Measurements from ENCODE around the gene PARP2.
"Not testable (repeated sequence)": the region's sequence is repeated elsewhere in the genome, so short reads cannot be mapped to it uniquely, and the experiment has no call there.

Gene PARP2

DNA sequence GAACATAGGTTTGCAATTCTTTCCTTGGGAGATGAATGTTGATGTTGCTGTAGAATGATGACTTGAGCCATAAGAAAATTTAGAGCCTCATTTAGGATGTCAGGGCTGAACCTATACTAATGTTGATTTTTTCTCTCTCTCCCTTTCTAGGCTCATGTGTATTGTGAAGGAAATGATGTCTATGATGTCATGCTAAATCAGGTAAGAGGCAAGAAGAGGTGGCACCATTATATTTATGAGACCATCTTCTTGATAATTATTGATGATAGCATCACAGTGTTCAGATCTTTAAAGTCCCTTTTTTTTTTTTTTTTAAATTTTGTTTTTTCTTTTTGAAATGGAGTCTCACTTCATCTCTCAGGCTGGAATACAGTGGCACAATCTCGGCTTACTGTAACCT is 3.3 kb downstream of the PARP2 start:
- no peak for DNase-seq (ENCODE audit: low read depth)

DNA sequence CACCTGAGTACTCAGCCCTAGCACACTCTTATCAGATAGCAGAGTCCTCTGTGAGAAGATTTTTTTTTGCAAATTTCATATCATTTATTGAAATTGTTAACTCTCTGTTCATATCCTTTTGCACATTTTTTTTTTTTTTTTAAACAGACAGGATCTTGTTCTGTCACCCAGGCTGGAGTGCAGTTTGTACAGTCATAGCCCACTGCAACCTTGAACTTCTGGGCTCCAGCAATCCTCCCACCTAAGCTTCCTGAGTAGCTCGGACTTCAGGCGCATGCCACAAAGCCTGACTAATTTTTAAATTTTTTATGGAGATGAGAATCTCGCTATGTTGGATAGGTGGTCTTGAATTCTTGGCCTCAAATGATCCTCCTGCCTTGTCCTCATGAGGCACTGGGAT is 4.3 kb downstream of the PARP2 start:
- no peak for DNase-seq (ENCODE audit: low read depth)

DNA sequence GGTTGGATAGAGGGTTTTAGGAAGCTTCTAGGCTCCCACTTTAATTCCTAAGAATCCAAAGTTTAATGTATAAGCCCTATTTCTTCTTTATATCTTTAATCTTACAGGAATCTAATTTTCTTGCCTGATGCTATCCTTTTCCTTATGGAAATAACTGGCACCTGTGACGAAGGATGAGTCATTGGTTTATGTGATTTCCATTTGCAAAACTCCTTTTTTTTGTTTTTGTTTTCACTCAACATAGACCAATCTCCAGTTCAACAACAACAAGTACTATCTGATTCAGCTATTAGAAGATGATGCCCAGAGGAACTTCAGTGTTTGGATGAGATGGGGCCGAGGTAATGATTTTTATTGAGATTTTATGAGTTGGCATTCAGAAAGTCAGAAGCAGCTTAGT is 6.8 kb downstream of the PARP2 start:
- DNase-seq (ENCODE audit: low read depth) = no peak

DNA sequence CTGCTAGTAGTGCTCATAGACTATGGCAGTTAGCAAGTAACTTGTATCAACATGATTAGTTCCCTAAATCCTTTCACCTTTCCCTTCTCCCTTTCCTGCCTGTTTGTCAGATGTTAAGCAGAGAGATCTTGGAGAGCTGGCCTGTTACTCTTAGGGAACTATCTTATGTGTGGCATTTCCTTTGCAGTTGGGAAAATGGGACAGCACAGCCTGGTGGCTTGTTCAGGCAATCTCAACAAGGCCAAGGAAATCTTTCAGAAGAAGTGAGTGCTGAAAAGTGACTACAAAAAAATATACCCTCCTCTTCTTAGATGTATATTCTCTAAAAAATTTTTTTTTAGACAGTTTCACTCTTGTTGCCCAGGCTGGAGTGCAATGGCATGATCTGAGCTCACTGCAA is 7.4 kb downstream of the PARP2 start:
- peak; percentile 43 for DNase-seq (ENCODE audit: low read depth)

DNA sequence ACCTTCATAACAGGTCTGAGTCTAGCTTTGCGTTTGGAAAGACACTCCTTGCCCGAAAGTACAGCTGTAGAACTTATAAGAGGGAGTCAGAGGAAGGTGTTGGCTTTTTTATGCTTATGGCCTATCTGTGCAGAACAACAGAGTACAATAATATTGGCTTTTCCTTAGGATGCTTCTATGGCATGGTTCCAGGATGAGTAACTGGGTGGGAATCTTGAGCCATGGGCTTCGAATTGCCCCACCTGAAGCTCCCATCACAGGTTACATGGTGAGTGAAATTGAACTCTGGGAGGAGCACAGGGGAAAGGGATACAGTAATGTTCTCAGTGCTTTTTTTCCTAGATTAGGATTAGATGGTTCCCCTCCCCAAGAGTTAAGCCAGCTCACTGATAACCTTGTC is 13.0 kb downstream of the PARP2 start:
- DNase-seq (ENCODE audit: low read depth) = peak; percentile 10

DNA sequence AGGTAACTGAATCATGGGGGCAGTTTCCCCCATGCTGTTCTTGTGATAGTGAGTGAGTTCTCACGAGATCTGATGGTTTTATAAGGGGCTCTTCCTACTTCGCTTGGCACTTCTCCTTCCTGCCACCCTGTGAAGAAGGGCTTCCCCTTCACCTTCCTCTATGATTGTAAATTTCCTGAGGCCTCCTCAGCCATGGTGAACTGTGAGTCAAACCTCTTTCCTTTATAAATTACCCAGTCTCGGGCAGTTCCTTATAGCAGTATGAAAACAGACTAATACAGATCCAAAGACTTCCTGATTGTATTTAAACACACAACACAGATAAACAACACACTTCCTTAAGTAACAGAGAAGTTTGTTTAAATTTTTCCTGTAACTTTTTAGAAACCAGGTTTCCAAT is 15.0 kb downstream of the PARP2 start:
- not testable (repeated sequence) for DNase-seq (ENCODE audit: low read depth)

DNA sequence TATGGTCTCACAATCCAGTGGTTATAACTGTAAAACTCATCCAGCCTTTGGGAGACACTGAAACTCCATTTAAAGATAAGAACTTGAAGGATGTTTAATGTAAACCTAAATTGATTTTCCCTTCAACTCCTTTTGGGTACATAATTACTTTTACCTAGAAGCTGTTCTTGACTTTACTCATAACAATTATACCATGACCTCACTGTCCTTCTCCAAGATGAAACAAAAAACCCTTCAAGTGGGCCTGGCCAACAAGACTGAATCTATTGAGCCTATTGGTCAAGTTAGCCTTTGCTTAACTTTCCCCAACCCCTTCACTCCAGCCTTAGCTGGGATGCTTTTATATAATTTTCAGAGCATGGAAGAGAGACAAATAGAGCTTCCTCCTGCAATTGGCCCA is 22.5 kb downstream of the PARP2 start:
- no peak for DNase-seq (ENCODE audit: low read depth)

DNA sequence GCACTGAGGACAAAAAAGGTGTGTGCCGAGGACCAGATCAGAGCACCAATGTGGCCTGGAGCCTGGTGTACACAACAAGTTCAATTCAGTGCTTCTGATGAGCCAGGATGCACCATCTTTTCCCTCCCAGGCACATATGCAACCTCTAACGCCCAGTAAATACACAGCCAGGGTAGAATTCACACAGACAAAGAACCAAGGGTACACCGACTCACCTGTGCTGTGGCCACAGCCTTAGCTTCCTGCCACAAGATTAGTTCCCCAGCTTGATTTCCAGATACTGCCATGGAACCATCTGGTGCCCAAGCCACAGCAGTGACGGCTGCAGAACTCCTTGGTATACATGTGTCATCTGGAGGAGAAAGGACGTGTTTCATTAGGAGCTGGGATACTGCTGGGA is 29.4 kb downstream of the PARP2 start:
- DNase-seq (ENCODE audit: low read depth) = no peak

DNA sequence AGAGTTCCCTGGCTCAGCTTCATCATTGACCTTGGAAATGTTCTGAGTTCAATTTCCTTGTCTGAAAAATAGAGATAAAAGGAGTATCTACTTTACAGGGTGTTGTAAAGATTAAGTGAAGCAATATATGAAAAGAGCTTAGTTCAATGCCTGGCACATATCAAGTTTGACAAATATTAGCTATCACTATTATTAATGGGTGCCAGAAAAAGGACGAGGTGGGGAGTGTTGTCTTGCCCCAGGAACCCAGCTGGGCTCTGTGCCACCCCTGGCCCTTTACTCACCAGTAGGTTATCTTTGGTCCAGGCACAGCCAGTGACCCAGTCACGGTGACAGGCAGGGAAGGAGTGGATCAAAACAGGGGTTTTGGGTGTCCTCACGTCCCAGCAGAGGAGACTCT is 32.0 kb downstream of the PARP2 start:
- no peak for DNase-seq (ENCODE audit: low read depth)

DNA sequence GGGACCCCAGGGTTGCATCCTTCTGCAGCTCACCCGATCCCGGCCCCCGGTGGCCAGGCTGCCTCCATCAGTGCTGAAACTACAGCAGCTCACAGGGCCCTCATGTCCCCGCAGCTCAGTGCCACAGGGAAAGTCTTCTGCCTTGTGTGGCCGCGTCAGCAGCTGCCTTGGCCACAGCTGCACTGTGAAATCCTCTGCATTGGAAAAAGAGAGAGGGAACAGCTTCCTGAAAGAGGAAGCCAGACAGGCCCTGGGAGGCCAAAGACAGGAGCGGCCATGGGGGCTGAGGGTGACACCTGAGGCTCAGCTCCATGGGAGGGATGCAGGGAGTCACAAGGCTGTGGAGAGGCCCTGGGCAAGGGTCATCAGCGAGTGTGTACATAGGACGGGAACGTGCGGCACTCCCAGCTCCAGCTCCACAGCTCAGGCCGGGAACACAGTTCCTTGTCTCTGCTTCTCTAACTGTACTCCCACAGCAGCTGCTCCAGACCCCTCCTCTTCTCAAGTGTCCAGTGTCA is 32.7 kb downstream of the PARP2 start:
- DNase-seq (ENCODE audit: low read depth) = no peak

DNA sequence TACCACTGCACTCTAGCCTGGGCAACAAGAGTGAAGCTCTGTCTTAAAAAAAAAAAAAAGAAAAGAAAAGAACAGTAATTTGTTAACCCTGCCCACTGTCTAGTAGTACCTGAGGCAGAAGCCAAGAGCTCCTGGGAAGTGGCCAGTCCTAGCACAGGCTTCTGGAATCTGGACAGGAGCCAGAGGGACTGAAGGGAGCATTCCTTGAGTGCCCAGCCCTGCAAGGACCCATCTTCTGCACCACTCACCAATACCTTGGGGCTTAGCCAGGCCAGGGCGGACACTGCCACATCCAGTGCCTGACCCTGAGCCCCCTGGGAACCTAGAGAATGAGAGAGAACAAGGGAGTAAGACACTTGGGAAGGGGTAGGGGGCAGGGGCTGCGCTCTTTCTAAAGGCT is 33.7 kb downstream of the PARP2 start:
- DNase-seq (ENCODE audit: low read depth) = peak; percentile 24

DNA sequence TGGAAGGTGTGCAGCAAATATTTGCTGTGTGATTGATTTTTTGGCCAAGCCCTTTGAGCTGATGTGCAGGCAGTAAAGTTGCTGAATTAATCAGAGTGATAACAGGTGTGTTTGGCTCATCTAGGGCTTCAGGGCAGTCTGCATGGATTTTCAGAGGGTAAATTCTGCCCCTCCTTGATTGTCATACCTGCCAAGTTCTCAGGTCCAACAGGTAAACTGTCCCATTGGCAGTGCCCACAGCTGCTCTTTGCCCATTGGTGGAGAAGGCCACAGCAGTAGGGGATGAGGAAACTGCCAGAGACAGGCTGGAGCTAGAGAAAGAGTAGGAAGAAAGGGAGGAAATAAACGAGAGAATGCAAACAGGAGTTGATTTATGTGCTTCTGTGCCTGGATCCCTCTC is 36.3 kb downstream of the PARP2 start:
- no peak for DNase-seq (ENCODE audit: low read depth)

DNA sequence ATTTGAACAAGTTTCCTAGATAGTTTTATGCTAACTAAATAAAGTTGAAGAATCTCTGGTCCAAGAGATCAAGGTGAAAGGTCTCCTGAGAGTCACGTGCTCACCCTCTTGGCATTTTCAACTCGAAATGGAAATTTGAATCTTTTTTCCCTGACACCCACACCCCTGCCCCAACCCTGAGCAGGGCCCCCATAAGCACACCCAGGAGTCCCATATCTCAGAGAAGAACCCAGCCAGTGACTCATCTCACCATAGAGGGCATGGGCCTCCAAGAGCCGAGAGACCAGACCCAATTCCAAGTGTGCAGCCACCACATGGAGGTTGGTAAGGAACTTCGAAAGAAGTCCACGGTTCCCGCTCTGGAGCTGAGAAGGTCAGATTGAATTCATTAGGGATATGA is 37.2 kb downstream of the PARP2 start:
- DNase-seq (ENCODE audit: low read depth) = no peak

DNA sequence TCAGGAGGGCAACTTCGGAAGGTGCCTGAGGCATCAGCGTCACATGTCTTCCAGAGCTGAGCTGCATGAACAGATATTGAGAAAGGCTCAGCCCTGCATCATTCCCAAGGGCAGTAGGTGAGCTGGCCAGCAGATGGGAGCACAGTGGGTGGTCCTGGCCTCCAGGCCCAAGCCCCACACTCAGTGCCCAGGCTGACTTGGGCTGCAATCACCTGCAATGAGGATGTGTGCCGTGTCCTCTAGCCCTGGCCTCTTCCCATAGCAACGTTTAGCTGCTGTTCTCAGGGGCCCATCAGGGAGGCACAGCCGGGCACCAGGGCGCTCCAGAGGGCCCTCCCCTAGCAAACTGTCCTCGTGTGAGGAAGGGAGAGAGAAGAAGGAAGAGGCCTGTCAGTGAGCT is 37.9 kb downstream of the PARP2 start:
- DNase-seq (ENCODE audit: low read depth) = no peak

DNA sequence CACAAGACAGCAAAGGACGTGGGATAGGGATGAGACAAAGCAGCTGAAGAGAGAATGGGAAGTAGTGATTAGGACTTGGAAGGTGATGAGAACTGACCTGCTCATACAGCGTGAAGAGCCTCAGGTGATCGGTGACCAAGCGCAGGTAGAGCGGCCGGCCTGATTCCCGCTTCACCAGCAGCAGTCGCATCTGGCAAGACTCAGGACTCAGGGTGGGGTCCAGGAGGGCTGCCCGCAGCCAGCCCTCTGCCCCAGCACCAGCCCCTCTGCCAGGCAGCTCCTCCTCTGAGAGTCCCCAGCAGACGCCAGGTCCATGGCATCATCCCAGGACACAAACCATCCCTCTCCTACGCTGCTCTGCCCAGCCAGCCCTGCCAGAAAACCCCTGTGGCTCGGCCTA is 39.1 kb downstream of the PARP2 start:
- no peak for DNase-seq (ENCODE audit: low read depth)

DNA sequence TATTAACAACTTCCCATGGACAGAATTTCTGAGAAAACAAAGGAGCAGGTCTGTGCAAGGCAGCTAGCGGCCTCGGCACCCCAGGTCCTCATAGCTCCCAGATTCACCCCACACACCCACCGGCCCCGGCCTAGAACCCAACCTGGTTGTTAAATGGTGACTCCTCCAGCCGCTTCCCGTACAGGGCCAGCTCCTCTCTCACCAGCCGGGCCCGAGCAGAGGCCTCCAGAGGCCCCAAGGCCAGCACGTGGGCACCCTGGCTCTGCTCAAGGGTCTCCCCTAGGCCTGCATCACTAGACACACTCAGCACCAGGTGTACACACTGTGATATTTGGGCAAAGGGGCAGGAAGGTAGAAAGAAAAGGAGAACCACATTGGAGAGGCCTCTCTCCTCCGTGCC is 39.6 kb downstream of the PARP2 start:
- DNase-seq (ENCODE audit: low read depth) = no peak

DNA sequence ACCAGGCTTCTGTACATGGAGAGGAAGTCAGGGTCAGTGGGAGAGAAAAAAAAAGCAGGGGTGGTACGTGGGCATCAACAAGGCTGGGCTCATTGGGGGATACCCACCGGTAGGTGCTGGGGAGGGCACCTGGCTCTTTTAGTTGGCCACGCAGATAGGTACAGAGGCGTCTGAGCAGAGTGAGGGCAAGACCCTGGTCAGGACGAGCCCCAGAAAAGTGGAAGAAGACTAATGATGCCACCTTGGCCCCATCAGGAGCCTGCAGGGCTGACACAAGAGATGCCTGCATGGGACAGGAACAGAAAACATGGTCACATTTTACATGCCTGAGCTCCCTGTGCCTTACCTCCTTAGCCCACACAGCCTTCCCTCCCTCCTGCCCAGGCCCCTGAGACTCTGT is 40.2 kb downstream of the PARP2 start:
- DNase-seq (ENCODE audit: low read depth) = no peak

DNA sequence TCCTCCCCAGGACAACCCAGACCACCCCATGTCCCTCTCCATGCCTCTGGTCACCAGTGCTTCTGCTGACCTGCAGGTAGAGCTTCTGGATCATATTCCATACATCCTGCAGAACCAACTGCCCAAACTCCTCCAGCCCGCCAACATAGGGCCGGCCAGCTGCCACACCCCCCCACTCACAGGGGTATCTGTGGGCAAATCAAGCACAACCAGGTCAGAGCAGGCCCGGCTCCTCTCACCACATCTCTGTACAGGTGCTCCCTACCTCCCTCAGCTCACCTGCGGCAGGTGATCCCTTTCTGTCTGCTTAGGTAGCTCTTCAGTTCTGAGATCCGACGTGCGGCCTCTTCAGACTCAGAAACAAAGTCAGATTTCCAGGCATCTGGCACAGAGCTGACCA is 40.9 kb downstream of the PARP2 start:
- DNase-seq (ENCODE audit: low read depth) = no peak

DNA sequence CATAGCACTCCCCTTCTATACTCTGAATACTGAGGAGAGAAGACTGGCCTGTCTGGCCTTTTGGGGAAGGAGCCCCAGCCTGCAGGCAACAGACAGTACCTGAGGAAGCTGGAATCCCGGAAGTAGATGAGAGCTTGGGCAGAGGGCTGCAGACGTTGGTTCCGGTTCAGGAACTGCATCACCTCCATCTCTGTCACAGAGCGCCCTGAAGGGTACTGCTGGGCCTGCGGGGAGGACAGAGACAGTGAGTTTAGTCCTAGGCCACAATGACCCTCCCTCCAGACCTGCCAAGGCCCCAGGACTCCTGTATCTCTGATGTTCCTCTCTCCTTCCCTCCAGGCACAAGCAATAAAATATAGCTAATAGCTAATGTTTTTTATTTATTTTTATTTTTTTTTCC is 41.5 kb downstream of the PARP2 start:
- DNase-seq (ENCODE audit: low read depth) = no peak

DNA sequence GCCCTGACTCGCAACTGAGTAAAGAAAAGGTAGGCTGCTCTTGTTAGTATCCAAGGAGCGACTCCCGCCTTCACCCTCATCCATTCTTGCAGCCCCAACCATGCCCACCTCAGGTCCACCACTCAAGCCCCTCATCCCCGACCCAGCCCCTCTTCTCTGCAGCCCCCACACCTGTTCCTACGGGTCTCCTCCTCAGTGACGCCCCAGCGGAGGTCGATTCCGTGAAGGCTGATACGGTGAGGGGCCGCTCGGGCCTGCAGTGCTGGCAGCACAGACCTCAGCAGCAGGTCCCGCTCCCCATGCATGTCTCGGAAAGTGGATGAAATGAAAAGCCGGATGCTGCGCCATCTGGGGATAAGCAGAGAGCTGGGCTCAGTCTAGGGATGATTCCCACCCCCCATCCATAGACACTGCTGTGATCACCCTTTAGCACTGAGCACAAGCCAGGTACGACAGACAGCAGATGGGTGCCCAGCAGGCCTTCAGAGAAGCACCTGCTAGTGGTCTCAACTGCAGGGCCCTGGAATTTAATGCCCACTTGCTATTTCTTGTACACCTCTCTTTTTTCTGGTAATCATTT is 42.9 kb downstream of the PARP2 start:
- DNase-seq (ENCODE audit: low read depth) = no peak

DNA sequence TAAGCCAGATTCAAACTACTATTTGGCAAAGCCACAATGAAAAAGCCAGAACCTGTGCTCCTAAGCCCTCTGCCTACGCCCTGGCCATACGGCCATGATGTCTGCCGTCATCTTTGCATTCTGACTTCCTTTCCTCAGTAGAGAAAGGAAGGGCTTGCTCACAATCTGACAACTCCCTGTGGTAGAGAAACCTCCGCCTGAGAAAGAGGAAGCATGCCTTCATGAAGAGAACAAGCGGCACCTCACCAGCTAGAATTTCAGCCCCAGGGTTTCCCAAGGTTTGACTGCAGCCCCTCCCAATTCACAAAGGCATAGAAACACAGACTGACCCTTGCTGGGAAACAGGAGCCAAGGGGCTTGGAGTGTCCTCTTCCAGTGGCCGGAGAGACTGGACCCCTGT is 44.1 kb downstream of the PARP2 start:
- DNase-seq (ENCODE audit: low read depth) = no peak

DNA sequence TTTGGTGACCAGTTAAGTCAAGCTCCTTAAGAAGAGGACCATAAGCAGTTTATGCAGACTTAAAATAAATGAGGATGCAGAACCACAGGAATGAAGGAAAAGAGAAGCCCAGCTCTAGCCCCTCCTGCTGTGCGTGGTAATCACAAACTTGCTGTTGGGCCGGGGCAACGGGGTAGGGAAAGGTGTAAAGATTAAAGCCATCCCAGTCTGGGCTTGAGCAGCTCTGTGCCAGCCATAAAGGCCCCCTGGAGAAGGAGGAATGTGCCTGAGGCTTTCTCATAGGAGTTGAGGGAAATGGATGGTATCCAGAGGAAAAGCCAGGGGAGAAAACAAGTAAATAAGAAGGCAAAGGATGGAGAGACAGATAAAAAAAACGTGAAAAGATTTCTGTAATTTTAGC is 44.7 kb downstream of the PARP2 start:
- no peak for DNase-seq (ENCODE audit: low read depth)

DNA sequence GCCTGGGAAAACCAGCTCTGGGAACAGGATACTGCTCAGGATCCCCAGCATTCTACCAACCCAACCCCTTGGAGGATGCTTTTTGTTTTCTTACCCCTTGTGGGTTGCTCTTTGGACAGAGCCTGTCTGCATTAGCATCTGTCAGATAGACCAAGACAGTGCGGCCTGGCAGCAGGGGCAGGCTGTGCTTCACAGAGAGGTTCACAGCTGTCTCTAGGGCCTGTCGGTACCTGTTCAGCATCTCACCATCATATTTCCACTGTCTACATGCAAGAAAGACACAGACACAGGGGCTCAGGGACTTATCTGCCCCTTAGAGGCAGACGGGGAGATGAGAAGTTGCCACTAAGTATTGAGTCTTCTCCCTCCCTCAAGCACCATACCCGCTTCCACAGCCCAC is 48.1 kb downstream of the PARP2 start:
- DNase-seq (ENCODE audit: low read depth) = no peak

DNA sequence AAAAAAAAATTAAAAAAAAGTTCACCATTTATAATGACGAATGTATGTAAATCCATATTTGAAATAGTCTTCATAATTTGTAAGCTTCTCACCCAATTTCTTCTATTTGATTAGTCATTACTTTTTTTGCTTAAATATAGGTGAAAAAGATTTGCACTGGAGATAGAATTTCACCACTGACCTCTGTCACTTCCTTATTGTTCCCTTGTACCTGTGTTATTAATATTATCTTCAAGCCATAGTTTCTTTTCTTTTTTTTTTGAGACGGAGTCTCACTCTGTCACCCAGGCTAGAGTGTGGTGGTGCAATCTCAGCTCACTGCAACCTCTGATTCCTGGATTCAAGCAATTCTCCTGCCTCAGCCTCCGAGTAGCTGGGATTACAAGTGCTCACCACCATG is 54.1 kb downstream of the PARP2 start:
- no peak for DNase-seq (ENCODE audit: low read depth)

DNA sequence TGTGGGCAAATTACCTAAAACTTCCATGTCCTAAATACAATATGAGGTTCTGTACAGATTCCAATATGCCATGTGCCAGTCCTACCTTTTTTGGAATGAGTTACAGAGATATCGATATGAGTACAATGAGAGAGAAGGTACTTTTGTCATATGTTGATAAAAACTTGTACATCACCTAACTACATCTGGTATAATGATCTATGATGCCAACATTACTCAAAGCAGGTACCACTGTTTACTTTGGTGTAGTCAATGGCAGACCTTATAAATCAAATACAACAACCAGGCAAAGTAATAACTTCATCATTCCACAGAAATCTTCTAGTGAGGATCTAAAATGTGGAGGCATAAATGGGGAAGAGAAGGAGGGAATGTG is 57.1 kb downstream of the PARP2 start:
- no peak for DNase-seq (ENCODE audit: low read depth)

All from EH (cell line).